IPS-18a (cell line): ENCODE measurements around the gene OIP5.
"Not testable (repeated sequence)": the region's sequence is repeated elsewhere in the genome, so short reads cannot be mapped to it uniquely, and the experiment has no call there.

Source experiments
- H3K27ac ChIP-seq: one replicate; pipeline ENCODE4 v1.5.1; 2013; ENCODE audit warnings: low read length
- H3K27me3 ChIP-seq: one replicate; pipeline ENCODE4 v1.6.1; 2013; ENCODE audit warnings: mild to moderate bottlenecking, low read length; ENCODE audit not compliant: control insufficient read depth, insufficient read depth
- H3K36me3 ChIP-seq: one replicate; pipeline ENCODE4 v1.6.1; 2013; ENCODE audit warnings: low read depth, low read length; ENCODE audit not compliant: control insufficient read depth
- H3K4me1 ChIP-seq: one replicate; pipeline ENCODE4 v1.6.1; 2013; ENCODE audit warnings: low read depth, low read length; ENCODE audit not compliant: control insufficient read depth
- H3K4me3 ChIP-seq: one replicate; pipeline ENCODE4 v1.5.1; 2013; ENCODE audit warnings: low read length
- H3K9ac ChIP-seq: one replicate; pipeline ENCODE4 v1.6.1; 2013; ENCODE audit warnings: mild to moderate bottlenecking, low read length, moderate library complexity
- H3K9me3 ChIP-seq: one replicate; pipeline ENCODE4 v1.6.1; 2013; ENCODE audit warnings: low read depth, low read length; ENCODE audit not compliant: control insufficient read depth

Gene OIP5

GRCh38 chr15:41292521-41292920 is 39.9 kb downstream of the OIP5 start:
- no peak overlapping the region for H3K9ac ChIP-seq
- H3K27ac ChIP-seq, result no peak overlapping the region
- peaks cover 32% of the 10 kb centered on the region for H3K36me3 ChIP-seq
- H3K4me3 ChIP-seq, result no peak overlapping the region
- H3K9me3 ChIP-seq, result no peaks in the 10 kb centered on the region
- H3K4me1 ChIP-seq, result no peaks in the 10 kb centered on the region
- H3K27me3 ChIP-seq, result no peaks in the 10 kb centered on the region

- Histone ChIP-seq H3K4me1 (no peaks in the 10 kb centered on the region), H3K9me3 (no peaks in the 10 kb centered on the region), H3K36me3 (peaks cover 37% of the 10 kb centered on the region), H3K9ac (no peak overlapping the region), H3K27me3 (no peaks in the 10 kb centered on the region), H3K4me3 (no peak overlapping the region), H3K27ac (no peak overlapping the region)
Observed at GRCh38 chr15:41291065-41291631, 41.2 kb downstream of the OIP5 start.

- Histone ChIP-seq H3K27me3 (no peaks in the 10 kb centered on the region), H3K9me3 (no peaks in the 10 kb centered on the region), H3K9ac (no peak overlapping the region), H3K27ac (no peak overlapping the region), H3K4me1 (peaks cover 6% of the 10 kb centered on the region), H3K36me3 (peaks cover 43% of the 10 kb centered on the region), H3K4me3 (no peak overlapping the region)
Observed at GRCh38 chr15:41289953-41290352, 42.4 kb downstream of the OIP5 start.

- Histone ChIP-seq H3K4me3 (no peak overlapping the region), H3K36me3 (peaks cover 41% of the 10 kb centered on the region), H3K9ac (no peak overlapping the region), H3K9me3 (no peaks in the 10 kb centered on the region), H3K27ac (no peak overlapping the region), H3K27me3 (no peaks in the 10 kb centered on the region), H3K4me1 (peaks cover 7% of the 10 kb centered on the region)
Observed at GRCh38 chr15:41288464-41288863, 43.9 kb downstream of the OIP5 start.

GRCh38 chr15:41286665-41287333 is 45.6 kb downstream of the OIP5 start:
- Histone ChIP-seq H3K27ac (no peak overlapping the region), H3K4me1 (peaks cover 11% of the 10 kb centered on the region), H3K9me3 (no peaks in the 10 kb centered on the region), H3K4me3 (no peak overlapping the region), H3K36me3 (peaks cover 41% of the 10 kb centered on the region), H3K9ac (no peak overlapping the region), H3K27me3 (no peaks in the 10 kb centered on the region)

GRCh38 chr15:41285285-41285684 is 47.1 kb downstream of the OIP5 start:
- H3K4me3 ChIP-seq, result peak overlapping the region; percentile 91
- H3K4me1 ChIP-seq, result peaks cover 11% of the 10 kb centered on the region
- no peaks in the 10 kb centered on the region for H3K9me3 ChIP-seq
- peak overlapping the region; percentile 89 for H3K9ac ChIP-seq
- no peak overlapping the region for H3K27ac ChIP-seq
- H3K36me3 ChIP-seq, result peaks cover 38% of the 10 kb centered on the region
- no peaks in the 10 kb centered on the region for H3K27me3 ChIP-seq

- Histone ChIP-seq H3K36me3 (peaks cover 44% of the 10 kb centered on the region), H3K27me3 (no peaks in the 10 kb centered on the region), H3K27ac (peak overlapping the region; percentile 93), H3K9ac (peak overlapping the region; percentile 89), H3K9me3 (no peaks in the 10 kb centered on the region), H3K4me3 (peak overlapping the region; percentile 91), H3K4me1 (peaks cover 11% of the 10 kb centered on the region)
Observed at GRCh38 chr15:41284427-41285177, 47.8 kb downstream of the OIP5 start.

- Histone ChIP-seq H3K27me3 (no peaks in the 10 kb centered on the region), H3K9me3 (no peaks in the 10 kb centered on the region), H3K27ac (peak overlapping the region; percentile 97), H3K4me1 (peaks cover 11% of the 10 kb centered on the region), H3K9ac (peak overlapping the region; percentile 89), H3K4me3 (peak overlapping the region; percentile 91), H3K36me3 (peaks cover 44% of the 10 kb centered on the region)
Observed at GRCh38 chr15:41283653-41284426, 48.6 kb downstream of the OIP5 start.

- H3K36me3 ChIP-seq, result peaks cover 37% of the 10 kb centered on the region
- peaks cover 11% of the 10 kb centered on the region for H3K4me1 ChIP-seq
Observed at GRCh38 chr15:41282980-41283652, 49.3 kb downstream of the OIP5 start.

GRCh38 chr15:41282436-41282835 is 50.0 kb downstream of the OIP5 start:
- not testable (repeated sequence) for H3K27ac ChIP-seq, H3K4me3 ChIP-seq, H3K9ac ChIP-seq, H3K27me3 ChIP-seq, H3K9me3 ChIP-seq
- Histone ChIP-seq H3K4me1 (peaks cover 11% of the 10 kb centered on the region), H3K36me3 (peaks cover 30% of the 10 kb centered on the region)

More at GRCh38 chr15:41282980-41283652, 49.3 kb downstream of the OIP5 start:
- not testable (repeated sequence) for H3K27me3 ChIP-seq, H3K9me3 ChIP-seq
- Histone ChIP-seq H3K27ac (peak overlapping the region; percentile 97), H3K9ac (peak overlapping the region; percentile 89), H3K4me3 (peak overlapping the region; percentile 91)

- H3K4me3 ChIP-seq, result no peak overlapping the region
- H3K27ac ChIP-seq, result no peak overlapping the region
- H3K9ac ChIP-seq, result no peak overlapping the region
- no peaks in the 10 kb centered on the region for H3K9me3 ChIP-seq
- peaks cover 18% of the 10 kb centered on the region for H3K36me3 ChIP-seq
- H3K27me3 ChIP-seq, result no peaks in the 10 kb centered on the region
- peaks cover 11% of the 10 kb centered on the region for H3K4me1 ChIP-seq
Observed at GRCh38 chr15:41281236-41281635, 51.2 kb downstream of the OIP5 start.
